ENCODE measurements around the gene IRAK4.

DNA sequence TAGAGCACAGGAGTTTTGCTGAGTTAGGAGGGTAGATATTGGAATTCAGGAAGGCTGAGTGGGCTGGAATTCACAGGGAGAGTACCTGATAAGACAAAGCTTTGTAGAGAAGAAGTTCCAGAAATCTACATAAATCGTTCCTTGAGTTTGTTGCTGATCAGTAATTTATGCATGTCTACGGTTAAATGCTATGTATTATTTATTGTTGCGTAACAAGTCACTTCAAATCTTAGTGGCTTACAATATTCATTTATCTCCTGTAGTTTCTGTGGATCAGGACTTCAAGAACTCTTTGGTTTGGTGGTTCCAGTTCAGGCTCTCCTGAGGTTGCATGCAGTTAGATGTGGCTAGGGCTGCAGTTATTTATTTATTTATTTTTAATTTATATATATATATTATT is 7.9 kb upstream of the IRAK4 start:
- TF ChIP-seq, protein P1, sequence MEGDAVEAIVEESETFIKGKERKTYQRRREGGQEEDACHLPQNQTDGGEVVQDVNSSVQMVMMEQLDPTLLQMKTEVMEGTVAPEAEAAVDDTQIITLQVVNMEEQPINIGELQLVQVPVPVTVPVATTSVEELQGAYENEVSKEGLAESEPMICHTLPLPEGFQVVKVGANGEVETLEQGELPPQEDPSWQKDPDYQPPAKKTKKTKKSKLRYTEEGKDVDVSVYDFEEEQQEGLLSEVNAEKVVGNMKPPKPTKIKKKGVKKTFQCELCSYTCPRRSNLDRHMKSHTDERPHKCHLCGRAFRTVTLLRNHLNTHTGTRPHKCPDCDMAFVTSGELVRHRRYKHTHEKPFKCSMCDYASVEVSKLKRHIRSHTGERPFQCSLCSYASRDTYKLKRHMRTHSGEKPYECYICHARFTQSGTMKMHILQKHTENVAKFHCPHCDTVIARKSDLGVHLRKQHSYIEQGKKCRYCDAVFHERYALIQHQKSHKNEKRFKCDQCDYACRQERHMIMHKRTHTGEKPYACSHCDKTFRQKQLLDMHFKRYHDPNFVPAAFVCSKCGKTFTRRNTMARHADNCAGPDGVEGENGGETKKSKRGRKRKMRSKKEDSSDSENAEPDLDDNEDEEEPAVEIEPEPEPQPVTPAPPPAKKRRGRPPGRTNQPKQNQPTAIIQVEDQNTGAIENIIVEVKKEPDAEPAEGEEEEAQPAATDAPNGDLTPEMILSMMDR (IDR thresholded peaks at IDR 0.05): no peak
- TF ChIP-seq POLR2A (IDR thresholded peaks at IDR 0.05): no peak

All from uterus (tissue), 2 donors.